SH-SY5Y (cell line): ENCODE results near the gene STRBP.

Experiments used
- GATA2 ChIP-seq: IDR thresholded peaks from 2 replicates; pipeline ENCODE4 v1.6.1; 2011; ENCODE audit warnings: mild to moderate bottlenecking, low read depth, low read length
- GATA3 ChIP-seq: IDR thresholded peaks from 2 replicates; pipeline ENCODE4 v1.6.1; 2011; ENCODE audit warnings: low read depth, mild to moderate bottlenecking, low read length, moderate library complexity

GRCh38 chr9:123305879-123306278, 37.5 kb upstream of the STRBP start:
- no peak for TF ChIP-seq GATA3
- TF ChIP-seq GATA2 = no peak
